Jurkat, Clone E6-1 (cell line): ENCODE data around the gene COMMD4.
"Not testable (repeated sequence)": the region's sequence is repeated elsewhere in the genome, so short reads cannot be mapped to it uniquely, and the experiment has no call there.

Experiments
- DNase-seq: peaks from one replicate; pipeline ENCODE4 v3.0.0-alpha.2; 2011; ENCODE audit warnings: low read depth, low spot score
- H3K4me3 ChIP-seq: 2 replicates; pipeline ENCODE4 v1.5.1; 2011; ENCODE audit warnings: mild to moderate bottlenecking, low read length, control low read depth, moderate library complexity

The COMMD4 gene

DNA sequence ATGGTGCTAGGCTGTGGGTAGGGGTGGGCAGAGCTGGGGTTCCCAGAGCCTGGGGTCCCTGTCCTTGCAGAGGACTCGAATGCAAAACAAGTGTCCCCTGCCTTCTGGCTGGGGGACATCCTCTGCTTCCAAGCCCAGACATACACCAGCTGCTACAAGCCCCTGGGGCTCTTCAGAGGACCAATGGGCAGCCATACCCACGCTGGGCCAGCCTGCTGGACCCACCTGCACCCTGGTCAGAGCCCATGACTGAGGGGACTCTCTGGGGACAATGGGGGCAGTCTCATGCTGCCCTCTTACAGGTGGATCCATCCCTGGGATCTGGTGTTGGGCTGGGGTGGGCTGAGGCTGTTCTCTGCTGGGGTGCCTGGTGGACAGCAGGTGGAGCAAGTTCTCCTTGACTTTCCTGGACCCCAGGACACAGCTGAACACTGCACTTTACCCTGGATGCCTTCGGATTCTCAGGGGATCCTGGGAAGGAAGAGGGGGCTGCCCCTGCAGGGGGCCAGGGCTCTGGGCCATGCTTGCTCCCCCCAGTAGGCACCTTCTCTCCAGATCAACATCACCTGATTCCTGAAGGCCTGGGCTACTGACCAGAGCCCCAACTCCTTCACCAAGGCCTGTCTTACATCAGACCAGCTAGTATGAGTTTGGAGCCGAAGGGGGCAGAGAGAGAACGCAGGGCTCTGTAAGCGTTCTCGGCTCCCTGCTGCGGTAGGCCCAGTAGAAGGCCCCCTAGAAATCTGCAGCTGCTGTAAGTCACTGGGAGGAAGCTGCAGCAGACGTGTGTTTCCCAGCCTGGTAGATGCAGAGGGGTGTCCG is 7.2 kb upstream of the COMMD4 start:
- no peak for DNase-seq
- H3K4me3 ChIP-seq, result no peak overlapping the region

DNA sequence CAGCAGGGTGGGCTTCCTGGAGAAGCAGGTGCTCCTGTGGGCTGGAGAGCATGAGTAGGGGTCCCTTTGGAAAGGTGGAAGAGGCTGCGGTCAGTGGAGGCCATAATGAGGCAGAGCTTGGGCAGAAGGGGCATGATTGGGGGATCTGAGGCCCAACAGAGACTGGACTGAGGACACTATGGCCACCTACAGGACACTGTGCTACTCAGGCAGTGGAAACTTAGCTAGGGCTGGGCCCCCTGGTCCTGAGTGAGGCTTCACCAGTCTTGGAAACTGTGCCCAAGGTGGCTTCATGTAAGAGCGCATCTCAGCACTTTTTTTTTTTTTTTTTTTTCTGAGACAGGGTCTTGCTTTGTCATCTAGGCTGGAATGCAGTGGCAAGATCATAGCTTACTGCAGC is 6.3 kb upstream of the COMMD4 start:
- no peak overlapping the region for H3K4me3 ChIP-seq
- no peak for DNase-seq

DNA sequence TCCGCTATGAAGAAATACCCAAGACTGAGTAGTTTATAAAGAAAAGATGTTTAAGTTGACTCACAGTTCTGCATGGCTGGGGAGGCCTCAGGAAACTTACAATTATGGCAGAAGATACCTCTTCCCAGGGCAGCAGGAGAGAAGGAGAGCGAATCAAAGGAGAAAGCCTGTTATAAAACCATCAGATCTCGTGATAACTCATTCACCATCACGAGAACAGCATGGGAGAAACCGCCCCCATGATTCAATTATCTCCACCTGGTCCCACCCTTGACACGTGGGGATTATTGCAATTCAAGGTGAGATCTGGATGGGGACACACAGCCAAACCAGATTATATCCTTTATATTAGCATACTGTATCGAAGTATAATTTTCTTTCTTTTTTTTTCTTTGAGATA is 3.8 kb upstream of the COMMD4 start:
- not testable (repeated sequence) for H3K4me3 ChIP-seq, DNase-seq

- not testable (repeated sequence) for H3K4me3 ChIP-seq, DNase-seq
Observed at GRCh38 chr15:75333654-75334419, 2.0 kb upstream of the COMMD4 start.

GRCh38 chr15:75335313-75335704 is 554 bp upstream of the COMMD4 start:
- H3K4me3 ChIP-seq, result peak overlapping the region; percentile 80
- DNase-seq, result no peak

DNA sequence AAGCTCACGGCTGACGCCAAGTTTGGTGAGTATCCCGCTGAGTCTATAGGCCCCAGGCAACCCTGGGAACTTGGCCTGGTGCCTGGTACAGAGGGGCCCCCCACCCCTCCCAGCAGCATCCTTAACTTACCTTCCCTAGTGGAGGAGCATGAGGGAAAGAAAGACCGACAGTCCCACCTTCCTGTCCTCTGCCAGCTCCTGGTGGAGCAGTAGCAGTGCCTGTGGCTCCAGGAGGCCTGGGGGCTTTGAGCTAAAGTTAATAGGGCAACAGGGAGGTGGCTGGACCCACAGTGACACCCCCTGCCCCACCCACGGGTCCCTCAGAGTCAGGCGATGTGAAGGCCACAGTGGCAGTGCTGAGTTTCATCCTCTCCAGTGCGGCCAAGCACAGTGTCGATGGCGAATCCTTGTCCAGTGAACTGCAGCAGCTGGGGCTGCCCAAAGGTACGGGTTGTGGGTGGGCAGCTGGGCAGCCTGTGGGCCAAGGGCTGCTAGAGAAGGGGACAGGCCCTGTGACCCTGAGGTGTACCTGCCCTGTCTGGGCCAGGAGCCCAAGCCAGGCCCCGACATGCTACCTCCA is 2.9 kb downstream of the COMMD4 start:
- no peak overlapping the region for H3K4me3 ChIP-seq

DNA sequence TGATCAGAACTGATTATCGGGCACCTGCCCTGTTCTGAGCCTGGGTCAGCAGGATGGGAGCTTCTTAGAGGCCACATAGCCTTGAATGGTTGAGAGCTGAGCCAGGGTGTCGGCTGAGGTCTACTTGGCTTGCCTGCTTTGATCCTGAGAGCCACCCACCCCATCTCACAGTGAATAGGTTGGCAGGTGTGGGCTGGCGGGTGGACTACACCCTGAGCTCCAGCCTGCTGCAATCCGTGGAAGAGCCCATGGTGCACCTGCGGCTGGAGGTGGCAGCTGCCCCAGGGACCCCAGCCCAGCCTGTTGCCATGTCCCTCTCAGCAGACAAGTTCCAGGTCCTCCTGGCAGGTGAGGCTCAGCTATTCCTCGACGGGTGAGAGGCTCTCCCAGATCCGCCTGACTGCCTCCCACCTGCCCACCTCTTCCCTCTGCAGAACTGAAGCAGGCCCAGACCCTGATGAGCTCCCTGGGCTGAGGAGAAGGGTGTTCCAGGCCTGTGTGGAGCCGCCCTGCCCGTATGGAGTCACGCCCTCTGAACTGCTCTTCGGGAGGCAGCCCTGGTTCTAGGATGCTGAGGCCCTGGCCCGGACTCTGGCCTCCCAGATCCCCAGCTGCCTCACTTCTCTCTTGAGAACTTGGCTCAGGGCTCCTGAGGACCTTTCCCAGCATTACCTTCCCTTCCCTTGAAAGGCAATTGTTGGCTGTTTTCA is 3.8 kb downstream of the COMMD4 start:
- DNase-seq, result no peak
- no peak overlapping the region for H3K4me3 ChIP-seq

More for the DNA sequence above, 2.9 kb downstream of the COMMD4 start:
- DNase-seq, result no peak

DNA sequence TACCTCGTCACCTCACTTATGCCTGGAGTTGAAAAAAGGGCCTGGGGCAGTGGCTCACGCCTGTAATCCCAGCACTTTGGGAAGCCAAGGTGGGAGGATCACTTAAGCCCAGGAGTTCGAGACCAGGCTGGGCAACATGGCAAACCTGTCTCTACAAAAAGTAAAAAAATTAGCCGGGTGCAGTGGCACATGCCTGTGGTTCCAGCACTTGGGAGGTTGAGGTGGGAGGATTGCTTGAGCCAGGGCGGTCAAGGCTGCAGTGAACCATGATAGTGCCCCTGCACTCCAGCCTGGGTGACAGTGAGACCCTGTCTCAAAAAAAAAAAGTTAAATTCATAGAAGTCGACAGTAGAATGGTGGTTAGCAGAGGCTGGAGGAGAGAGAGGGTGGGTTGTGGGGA is 6.4 kb downstream of the COMMD4 start:
- no peak overlapping the region for H3K4me3 ChIP-seq
- no peak for DNase-seq

DNA sequence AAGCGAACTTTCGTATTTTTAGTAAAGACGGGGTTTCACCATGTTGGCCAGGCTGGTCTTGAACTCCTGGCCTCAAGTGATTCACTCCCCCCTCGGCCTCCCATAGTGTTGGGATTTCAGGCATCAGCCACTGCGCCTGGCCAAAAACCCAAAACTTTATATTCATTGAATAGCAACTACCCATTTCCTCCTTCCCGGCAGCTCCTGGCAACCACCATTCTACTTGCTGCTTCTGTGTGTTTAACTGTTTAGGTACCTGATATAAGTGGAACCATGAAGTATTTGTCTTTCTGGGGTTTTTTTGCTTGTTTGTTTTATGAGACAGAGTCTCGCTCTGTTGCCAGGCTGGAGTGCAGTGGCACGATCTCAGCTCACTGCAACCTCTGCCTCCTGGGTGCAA is 8.1 kb downstream of the COMMD4 start:
- not testable (repeated sequence) for H3K4me3 ChIP-seq, DNase-seq

GRCh38 chr15:75346796-75347221 is 10.9 kb downstream of the COMMD4 start, which contains the start of gene NEIL1:
Gene NEIL1 (plus strand): TSS chr15:75347039. CDS start chr15:75348906, 1,867 bp downstream.
- no peak for DNase-seq

DNA sequence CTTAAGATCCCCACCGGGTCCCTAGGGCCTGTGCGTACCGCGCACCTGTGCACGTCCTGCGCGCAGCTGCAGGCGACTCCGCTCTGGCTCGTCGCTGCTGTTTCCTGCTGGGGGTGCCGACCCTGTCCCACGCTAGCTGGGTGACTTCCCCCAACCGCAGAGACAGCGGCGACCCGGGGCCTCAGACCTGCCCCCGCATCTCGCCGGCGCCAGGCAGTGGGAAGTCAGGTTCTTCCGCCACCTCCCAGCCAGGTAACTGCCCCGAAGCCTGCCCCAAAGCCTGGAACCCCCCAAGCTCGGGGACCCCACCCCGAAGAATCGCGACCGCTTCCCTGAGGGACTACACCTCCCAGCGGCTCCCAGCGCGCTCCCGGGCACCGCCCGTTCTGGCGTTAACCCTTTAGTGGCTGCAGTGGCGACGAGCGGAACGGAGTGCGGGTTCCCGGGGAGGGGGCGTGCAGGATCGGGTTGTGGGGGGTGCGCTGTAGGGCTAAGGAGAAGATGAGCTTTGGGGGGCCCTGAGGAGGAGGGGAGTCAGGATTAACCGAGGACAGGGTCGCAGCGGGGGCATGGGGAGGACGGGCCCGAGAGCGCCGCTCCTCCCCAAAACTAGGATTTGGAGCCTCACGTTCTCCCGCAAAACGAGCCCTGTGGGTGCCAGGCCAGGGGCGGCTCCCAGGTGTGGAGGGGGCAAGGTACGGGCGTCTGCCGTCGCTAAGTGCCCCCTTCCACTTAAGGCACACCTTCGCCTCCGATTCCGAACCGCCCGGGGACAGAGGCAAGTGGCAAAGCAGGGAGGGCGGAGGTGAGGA is 11.6 kb downstream of the COMMD4 start:
- peak; percentile 67 for DNase-seq
- H3K4me3 ChIP-seq, result peak overlapping the region; percentile 50

More at GRCh38 chr15:75346796-75347221, 10.9 kb downstream of the COMMD4 start, which contains the start of gene NEIL1:
- H3K4me3 ChIP-seq, result peak within 1 kb of the TSS; percentile 50

DNA sequence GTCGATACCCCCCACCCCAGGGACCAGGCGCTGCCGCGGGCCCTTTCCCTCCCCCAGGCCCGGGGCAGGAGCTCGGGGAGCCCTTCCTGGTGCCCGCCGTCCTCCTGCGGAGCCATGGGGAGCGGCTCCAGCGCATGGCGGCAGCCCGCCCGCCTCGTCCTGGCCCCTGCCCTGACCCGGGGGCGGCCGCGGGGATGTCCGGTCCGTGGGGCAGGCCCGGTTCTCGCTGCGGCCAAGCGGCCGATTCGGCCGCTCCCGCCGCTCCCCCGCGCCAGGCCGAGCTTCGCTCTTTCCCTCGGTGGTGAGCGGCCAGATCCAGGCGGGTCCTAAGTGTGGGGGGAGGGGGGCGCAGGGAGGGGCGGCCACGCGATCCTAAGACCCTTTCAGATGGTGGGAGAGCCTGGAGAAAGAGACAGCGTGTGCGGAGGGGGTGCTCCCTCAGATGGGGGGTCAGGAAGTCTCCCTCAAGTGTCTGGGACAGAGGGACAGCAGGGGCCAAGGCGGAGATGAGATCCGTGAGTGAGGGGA is 12.2 kb downstream of the COMMD4 start:
- peak overlapping the region; percentile 50; the same call in 1 of the 2 replicates for H3K4me3 ChIP-seq

GRCh38 chr15:75348562-75349350 is 12.9 kb downstream of the COMMD4 start:
- DNase-seq, result no peak
- no peak overlapping the region for H3K4me3 ChIP-seq

More for the DNA sequence above, 12.2 kb downstream of the COMMD4 start:
- no peak for DNase-seq

DNA sequence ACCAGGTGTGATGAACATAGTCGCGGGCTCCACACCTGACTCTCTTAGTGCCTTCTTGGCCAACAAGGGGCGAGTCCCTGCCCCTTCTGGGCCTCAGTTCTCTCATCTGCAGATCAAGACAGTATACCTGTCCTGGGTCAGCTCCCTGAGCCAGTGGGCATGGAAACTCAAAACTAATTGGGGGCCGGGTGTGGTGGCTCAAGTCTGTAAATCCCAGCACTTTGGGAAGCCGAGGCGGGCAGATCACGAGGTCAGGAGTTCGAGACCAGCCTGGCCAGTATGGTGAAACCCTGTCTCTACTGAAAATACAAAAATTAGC is 13.4 kb downstream of the COMMD4 start:
- H3K4me3 ChIP-seq, DNase-seq: not testable (repeated sequence)

- DNase-seq, result peak; percentile 97
- H3K4me3 ChIP-seq, result peak overlapping the region; percentile 7
Observed at GRCh38 chr15:75349851-75350588, 14.2 kb downstream of the COMMD4 start.

DNA sequence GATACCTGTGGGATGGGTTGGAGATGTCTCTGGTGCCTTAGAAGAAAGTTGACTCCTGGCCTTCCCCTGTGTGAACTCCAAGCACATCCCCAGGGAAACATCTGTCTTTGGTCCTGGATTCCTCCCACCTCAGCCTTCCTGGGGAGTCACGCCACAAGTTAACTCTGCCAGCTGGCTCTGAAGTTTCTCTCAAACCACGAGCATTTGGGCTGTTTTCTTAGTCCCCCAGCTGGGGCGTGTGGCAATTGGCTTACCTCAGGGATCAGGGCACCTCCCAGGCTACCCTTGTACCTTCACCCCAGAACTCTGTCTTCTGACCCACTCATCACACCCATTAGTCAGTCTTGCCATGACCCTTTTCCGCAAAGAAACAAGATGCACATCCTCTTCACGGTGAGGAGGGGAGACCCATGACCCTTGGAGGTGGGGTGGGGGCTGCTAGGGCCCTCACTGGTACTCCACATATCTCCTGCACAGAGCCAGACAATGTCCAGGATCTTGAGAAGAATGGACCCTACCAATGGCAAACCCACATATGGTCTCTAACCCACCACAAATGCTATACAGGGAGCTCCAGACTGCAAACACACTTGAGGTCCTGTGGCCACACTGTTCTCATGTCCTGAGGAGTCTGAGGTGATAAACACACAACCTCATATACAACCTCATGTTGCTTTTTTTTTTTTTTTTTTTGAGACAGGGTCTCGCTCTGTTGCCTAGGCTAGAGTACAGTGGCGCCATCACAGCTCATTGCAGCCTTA is 14.9 kb downstream of the COMMD4 start:
- no peak overlapping the region for H3K4me3 ChIP-seq
- DNase-seq, result no peak
